Endothelial cell (in vitro differentiated cells): Measurements from ENCODE around the gene ISLR2. TPM values are rescaled to one million over a fixed set of nuclear protein-coding genes. Genes with fewer than 3 reads are reported as not detected.

ENCODE experiments used
- DNase-seq: peaks from one replicate; pipeline ENCODE4 v3.0.0; 2021; ENCODE audit warnings: low spot score
- H3K27ac Mint-ChIP-seq: one replicate; pipeline ENCODE4 v1.8.0; 2021; ENCODE audit warnings: mixed read lengths, inconsistent platforms; ENCODE audit not compliant: unreplicated experiment
- H3K27me3 Mint-ChIP-seq: one replicate; pipeline ENCODE4 v1.8.0; 2021; ENCODE audit warnings: mild to moderate bottlenecking, moderate library complexity, mixed read lengths, inconsistent platforms; ENCODE audit not compliant: unreplicated experiment
- H3K36me3 Mint-ChIP-seq: one replicate; pipeline ENCODE4 v1.8.0; 2021; ENCODE audit warnings: mild to moderate bottlenecking, low read depth, mixed read lengths, inconsistent platforms; ENCODE audit not compliant: unreplicated experiment
- H3K4me1 Mint-ChIP-seq: one replicate; pipeline ENCODE4 v1.8.0; 2021; ENCODE audit warnings: mild to moderate bottlenecking, mixed read lengths, inconsistent platforms; ENCODE audit not compliant: unreplicated experiment
- H3K4me3 Mint-ChIP-seq: one replicate; pipeline ENCODE4 v1.8.0; 2021; ENCODE audit warnings: mild to moderate bottlenecking, mixed read lengths, inconsistent platforms; ENCODE audit not compliant: unreplicated experiment
- H3K9me3 Mint-ChIP-seq: one replicate; pipeline ENCODE4 v1.8.0; 2021; ENCODE audit warnings: mixed read lengths, inconsistent platforms; ENCODE audit not compliant: unreplicated experiment
- total RNA-seq: library from RNA; stranded (reverse); fragmentation: NEBNext Ultra II Directional; extraction: Animal tissue kit (Norgen Biotek cat#: 25700); gene quantifications from one replicate; pipeline ENCODE4 v1.2.1, GENCODE V29; 2021; ENCODE audit not compliant: unreplicated experiment
- TF ChIP-seq, protein P1 (sequence below): fragments of 200-600 bp; sonication (generic); IDR thresholded peaks from one replicate; pipeline ENCODE4 v1.5.0; 2021; ENCODE audit warnings: antibody characterized with exemption; ENCODE audit not compliant: unreplicated experiment

The ISLR2 gene
- total RNA-seq, 1 donor from 2014 or later = 0.21 TPM

DNA sequence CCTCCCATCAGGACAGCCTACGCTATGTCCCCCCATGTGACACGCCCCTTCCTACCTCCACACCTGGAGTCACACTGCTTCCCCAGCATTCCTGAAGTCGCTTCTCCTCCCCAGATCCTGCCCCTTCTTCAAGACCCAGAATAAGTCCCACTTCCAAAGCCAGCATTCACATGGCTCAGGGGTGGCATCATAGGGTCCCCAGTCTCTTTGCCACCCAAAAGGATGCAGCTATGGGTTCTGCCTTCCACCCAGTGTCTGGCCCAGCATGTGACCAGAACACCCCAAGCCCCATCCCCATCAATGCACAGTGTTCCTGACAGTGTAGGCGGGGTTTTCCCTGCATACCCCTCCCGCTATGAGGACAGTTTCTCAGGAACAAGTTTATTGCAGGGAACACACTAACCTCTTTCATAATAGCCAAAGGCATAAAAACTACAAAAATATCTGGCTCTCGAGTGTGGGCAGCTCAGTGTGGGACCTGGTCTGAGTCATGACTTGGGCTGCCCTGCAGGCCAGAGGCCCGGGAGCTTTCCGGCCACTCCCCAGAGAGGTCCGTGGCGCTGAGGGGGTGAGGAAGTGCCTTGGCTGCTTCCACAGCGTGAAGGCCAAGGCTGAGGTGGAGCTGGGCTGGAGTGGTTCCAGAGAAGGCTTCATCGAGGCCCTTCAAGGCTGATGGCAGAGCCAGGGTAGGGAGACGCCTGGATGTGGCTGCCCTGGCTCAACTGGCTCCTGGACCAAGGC is 48.9 kb downstream of the ISLR2 start:
- H3K4me3 Mint-ChIP-seq = no peak overlapping the region
- peaks cover 3% of the 10 kb centered on the region for H3K4me1 Mint-ChIP-seq
- no peaks in the 10 kb centered on the region for H3K9me3 Mint-ChIP-seq
- TF ChIP-seq, protein P1, sequence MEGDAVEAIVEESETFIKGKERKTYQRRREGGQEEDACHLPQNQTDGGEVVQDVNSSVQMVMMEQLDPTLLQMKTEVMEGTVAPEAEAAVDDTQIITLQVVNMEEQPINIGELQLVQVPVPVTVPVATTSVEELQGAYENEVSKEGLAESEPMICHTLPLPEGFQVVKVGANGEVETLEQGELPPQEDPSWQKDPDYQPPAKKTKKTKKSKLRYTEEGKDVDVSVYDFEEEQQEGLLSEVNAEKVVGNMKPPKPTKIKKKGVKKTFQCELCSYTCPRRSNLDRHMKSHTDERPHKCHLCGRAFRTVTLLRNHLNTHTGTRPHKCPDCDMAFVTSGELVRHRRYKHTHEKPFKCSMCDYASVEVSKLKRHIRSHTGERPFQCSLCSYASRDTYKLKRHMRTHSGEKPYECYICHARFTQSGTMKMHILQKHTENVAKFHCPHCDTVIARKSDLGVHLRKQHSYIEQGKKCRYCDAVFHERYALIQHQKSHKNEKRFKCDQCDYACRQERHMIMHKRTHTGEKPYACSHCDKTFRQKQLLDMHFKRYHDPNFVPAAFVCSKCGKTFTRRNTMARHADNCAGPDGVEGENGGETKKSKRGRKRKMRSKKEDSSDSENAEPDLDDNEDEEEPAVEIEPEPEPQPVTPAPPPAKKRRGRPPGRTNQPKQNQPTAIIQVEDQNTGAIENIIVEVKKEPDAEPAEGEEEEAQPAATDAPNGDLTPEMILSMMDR = no peak
- DNase-seq = no peak
- no peaks in the 10 kb centered on the region for H3K36me3 Mint-ChIP-seq
- H3K27me3 Mint-ChIP-seq = peaks cover 10% of the 10 kb centered on the region
- no peak overlapping the region for H3K27ac Mint-ChIP-seq

DNA sequence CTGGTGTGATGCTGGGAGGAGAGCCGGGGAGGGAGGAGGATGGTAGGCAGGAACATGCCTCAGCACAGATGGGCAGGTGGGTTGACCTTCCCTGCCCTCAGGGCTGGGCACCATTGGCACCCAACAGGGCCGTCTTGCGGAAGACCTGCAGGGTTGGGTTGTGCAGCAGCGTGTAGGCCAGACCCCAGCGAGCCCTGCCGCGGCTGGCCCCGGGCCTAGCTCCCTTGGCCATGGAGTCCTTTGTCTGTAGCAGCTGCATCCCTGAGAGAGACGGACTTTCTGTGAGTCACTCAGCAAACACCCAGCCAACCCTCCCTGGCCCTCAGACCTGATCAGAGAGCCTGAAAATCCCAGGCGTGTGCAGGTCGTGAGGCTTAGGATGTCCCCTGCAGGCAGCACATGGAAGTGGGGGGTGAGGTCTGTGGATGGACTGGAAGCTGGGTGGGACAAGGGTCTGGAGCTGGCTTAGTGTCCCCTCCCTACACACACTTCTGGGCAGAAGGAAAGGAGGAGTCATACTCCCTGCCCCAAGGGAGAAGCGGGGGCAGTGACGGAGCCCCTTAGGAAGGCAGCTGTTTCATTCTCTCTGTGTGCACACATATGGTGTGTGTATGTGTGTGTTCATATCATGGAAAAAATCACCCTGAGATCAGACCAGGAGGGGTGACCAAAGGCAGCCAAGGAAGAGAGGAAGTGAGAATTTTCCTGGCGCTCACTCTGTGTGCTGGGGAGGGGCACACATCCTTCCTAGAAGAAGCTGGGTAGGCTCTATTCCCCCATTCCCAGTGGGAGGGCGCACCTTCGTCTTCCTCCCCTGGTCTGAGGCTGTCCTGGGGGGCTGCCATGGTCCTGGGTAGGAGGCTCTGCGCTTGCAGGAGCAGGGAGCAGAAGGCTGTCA is 49.8 kb downstream of the ISLR2 start:
- H3K36me3 Mint-ChIP-seq = no peaks in the 10 kb centered on the region
- H3K27me3 Mint-ChIP-seq = peaks cover 4% of the 10 kb centered on the region
- H3K27ac Mint-ChIP-seq = no peak overlapping the region
- H3K9me3 Mint-ChIP-seq = no peaks in the 10 kb centered on the region
- TF ChIP-seq, protein P1 = no peak
- no peak for DNase-seq
- H3K4me1 Mint-ChIP-seq = peaks cover 3% of the 10 kb centered on the region
- H3K4me3 Mint-ChIP-seq = no peak overlapping the region

DNA sequence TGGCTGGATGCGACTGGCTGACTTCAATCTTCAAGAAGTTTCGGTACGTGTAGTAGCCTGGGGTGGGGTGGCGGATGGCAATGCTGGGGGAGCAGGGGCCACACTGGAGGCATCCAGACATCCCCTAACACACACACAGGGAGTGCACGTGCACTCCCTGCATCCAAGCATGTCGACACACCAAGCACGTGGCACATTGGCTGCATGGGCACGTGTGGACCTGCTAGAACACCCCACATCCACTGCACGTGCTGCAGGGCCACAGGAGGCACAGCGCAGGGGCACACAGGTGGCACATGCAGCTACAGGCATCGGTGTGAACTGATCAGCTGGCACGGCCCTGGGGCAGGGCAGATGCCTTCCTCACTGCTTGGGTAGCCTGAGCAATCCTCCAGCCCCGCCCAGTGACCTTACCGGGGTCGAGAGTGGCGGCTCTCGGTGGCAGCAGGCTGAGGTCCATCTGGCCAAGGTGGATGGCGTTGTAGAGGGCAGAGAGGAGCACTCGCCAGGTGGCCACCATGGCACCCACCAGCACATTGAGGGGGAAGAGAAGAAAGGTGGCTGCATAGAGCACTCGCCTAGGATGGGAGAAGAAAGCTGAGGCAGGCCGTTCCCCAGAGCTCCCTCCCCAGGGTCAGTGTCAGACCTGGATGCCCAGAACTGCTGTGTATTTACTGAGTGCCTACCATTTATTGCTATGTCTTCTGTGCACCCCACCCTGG is 50.7 kb downstream of the ISLR2 start:
- Mint-ChIP-seq H3K27me3 (peaks cover 4% of the 10 kb centered on the region), H3K4me3 (no peak overlapping the region), H3K4me1 (peaks cover 3% of the 10 kb centered on the region), H3K36me3 (no peaks in the 10 kb centered on the region), H3K27ac (no peak overlapping the region), H3K9me3 (no peaks in the 10 kb centered on the region)
- DNase-seq = no peak
- TF ChIP-seq, protein P1 = no peak

DNA sequence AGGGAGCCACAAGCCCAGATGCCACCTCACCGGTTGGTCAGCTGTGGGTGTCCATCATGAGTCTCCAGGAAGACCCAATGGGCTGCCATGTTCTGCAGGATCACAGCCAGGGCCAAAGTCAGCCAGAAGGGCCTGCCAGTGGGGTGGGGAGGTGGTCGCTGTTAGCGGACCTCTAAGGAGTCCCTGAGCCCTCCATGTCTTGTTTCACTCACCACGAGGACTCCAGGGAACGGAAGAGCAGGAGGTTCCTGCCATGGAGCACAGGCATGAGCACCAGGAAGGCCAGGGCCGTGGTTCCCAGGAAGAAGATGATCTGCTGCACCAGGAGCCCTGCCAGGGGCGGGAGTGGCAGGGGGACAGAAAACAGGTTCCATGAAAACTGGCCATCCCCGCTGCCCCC is 51.7 kb downstream of the ISLR2 start:
- Mint-ChIP-seq H3K9me3 (no peaks in the 10 kb centered on the region), H3K27me3 (peaks cover 4% of the 10 kb centered on the region), H3K4me3 (no peak overlapping the region), H3K36me3 (no peaks in the 10 kb centered on the region), H3K27ac (no peak overlapping the region), H3K4me1 (peaks cover 3% of the 10 kb centered on the region)
- no peak for DNase-seq
- TF ChIP-seq, protein P1 = no peak
